ENCODE data around the gene GOLGB1.
"Not testable (repeated sequence)": the region's sequence is repeated elsewhere in the genome, so short reads cannot be mapped to it uniquely, and the experiment has no call there.

The GOLGB1 gene, protein sequence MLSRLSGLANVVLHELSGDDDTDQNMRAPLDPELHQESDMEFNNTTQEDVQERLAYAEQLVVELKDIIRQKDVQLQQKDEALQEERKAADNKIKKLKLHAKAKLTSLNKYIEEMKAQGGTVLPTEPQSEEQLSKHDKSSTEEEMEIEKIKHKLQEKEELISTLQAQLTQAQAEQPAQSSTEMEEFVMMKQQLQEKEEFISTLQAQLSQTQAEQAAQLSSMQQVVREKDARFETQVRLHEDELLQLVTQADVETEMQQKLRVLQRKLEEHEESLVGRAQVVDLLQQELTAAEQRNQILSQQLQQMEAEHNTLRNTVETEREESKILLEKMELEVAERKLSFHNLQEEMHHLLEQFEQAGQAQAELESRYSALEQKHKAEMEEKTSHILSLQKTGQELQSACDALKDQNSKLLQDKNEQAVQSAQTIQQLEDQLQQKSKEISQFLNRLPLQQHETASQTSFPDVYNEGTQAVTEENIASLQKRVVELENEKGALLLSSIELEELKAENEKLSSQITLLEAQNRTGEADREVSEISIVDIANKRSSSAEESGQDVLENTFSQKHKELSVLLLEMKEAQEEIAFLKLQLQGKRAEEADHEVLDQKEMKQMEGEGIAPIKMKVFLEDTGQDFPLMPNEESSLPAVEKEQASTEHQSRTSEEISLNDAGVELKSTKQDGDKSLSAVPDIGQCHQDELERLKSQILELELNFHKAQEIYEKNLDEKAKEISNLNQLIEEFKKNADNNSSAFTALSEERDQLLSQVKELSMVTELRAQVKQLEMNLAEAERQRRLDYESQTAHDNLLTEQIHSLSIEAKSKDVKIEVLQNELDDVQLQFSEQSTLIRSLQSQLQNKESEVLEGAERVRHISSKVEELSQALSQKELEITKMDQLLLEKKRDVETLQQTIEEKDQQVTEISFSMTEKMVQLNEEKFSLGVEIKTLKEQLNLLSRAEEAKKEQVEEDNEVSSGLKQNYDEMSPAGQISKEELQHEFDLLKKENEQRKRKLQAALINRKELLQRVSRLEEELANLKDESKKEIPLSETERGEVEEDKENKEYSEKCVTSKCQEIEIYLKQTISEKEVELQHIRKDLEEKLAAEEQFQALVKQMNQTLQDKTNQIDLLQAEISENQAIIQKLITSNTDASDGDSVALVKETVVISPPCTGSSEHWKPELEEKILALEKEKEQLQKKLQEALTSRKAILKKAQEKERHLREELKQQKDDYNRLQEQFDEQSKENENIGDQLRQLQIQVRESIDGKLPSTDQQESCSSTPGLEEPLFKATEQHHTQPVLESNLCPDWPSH (N-terminal part only)

DNA sequence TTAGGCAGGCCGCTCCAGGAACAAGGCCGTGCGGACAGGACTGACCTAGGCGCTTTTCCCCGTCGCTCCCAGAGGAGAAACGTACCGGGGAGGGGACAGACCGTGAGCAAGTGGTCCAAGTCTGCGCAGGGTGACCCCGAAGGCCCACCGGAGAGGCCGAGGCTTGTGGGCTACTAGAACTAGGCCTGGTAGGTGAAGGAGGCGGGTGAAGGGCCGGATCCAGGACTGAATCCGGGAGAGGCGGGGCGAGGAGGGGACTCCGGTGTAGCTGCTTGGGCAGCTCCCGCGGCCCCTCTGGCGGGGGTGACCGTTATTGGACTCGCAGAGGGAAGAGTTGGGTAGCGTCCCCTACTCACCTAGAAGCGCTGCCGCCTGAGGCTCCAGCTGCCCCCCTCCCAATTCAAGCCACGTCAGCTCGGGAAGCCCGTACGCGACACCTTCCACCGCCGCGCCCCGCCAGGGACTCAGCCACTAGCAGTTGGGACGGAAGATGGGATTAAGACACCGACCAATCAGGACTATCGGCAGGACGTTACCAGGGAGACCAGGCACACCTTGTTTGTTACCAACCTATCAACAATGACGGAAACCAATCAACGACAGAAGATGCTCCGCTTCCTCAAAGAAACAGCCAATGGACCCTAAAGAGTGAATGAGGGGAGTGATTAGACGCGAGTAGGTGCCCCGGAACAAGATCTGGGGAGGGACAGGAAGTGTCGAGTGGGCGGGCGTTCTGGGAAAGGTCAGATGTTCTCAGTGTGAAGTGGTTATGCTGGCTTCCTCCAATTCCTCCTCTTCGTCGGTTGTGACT, at the start of gene GOLGB1:
Gene GOLGB1, minus strand, starts transcription at position 466 of the 811 bp plus-strand sequence. CDS start 18,770 bp downstream, outside the sequence.
- DNase-seq: peak; percentile 100

DNA sequence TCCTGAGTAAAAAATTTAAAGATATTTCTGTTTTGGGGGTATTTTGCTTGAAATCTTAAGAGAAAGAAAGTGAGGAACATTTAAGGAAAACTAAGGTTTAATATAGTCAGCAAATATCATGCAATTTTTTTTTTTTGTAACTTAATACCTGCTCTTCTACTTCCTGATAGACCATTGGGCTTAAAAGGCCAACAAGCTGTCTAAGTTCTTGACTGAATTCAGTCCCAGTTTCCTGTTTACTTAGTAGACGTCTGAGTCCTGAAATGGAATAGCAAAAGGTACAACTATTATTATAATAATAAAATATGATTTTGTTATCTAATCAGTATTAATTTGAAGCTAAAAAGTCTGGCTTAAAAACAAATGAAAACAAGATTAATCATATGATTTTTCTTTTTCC, 47.4 kb upstream of the GOLGB1 start:
- no peak for DNase-seq

DNA sequence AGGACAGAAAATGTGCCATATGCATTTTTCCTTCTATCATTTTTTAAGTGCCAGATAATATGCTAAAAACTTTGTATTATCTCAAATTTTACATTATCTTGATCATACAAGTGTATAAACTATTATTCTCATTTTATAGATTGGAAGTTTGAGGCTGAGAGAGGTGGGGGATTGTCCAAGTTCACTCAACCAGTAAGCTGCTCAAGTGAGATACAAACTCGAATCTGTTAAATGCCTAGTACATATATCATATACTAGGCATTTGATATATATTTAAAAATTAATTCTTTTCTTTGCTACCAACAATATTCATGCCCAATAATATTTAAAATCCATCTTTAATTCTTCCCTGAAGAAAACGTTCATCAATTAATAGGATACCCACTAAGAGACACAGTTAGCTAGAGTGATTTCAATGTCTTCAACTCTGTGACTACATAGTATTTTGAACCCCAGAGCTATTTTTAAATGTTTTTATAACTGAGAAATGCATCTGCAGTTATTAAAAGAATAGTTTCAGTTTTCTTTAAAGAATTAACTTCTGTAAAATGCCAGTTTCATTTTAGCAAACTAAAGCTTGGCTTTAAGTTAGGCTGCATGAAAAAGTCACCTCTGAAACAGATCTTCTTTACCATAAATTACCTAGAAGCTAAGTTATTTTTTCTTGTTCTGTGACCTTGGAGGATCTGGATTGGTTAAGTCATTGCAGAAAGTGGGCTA, 44.9 kb upstream of the GOLGB1 start:
- no peak for DNase-seq

DNA sequence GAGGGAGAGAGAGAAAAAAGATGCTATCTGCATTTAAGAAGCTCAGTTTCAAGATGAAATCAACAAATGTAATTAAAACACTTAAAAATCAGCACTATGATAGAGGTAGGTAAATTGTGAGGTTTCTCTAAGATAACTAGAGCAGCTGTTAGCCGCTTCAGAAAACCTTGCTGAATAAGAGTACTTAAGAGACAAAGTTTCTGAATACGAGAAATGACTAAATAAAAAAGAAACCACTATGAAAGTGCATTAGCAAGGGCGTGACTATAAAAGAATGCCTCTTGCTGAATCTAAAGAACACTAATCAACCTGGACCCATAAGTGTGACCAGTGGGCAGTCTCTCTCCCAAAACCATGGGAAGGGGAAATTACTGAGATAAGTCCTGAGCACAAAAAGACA, 43.5 kb upstream of the GOLGB1 start:
- DNase-seq: no peak

DNA sequence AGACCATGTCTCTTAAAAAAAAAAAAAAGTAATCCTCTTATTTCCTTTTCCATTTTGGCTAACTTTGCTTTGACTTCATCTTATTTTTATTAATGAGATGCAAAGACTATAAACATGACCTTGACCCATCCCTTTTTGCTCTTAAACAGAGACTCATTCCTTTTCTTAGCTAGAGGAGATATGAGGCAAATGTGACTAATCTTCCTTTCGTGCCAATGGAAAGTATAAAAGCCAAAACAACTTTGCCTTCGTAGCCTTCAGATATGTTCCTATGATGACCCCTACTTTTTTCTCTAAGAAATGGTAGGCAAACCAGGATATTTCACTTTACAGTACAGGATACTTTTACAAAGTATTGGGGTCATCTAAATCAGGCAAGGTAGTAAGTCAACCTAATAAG, 36.9 kb upstream of the GOLGB1 start:
- DNase-seq: no peak

DNA sequence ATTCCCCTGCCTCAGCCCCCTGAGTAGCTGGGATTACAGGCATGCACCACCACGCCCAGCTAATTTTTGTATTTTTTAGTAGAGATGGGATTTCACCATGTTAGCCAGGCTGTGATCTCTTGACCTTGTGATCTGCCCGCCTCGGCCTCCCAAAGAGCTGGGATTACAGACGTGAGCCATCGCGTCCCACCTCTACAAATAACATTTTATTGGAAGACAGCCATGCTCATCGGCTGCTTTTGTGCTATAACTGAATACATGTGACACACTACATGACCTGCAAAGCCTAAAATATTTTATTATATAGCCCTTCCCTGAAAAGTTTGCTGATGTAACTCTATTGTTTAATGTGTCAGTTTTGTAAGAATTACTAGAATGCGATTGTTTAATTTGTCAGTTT, 33.2 kb upstream of the GOLGB1 start:
- not testable (repeated sequence) for DNase-seq

DNA sequence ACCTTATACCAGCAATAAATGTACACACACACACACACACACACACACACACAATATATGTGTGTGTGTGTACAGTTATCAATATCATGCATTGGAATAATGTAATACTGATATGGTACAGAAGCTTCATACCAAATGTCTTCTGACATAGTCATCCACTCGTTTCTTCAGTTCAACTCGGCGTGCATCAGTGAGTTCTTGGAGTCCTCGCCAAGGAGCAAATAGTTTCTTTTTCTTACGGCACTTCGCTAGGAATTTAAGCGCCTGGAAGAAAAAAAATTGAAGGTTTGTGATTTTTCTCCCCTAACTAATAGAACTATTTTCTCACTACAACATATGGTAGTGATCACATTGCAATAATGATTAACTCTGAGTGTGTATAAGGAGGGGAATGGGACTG, 32.1 kb upstream of the GOLGB1 start:
- no peak for DNase-seq

DNA sequence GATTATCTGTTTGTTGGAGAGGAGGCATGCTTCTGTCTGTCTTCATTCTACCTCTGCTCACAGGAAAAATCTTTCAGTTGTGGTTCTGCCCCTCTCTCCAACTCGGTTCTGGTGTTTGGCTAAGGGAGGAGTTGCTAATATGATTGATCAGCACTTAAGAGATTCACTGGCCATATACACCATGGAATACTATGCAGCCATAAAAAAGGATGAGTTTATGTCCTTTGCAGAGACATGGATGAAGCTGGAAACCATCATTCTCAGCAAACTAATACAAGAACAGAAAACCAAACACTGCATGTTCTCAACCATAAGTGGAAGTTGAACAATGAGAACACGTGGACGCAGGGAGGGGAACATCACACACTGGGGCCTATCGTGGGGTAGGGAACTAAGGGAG, 25.6 kb upstream of the GOLGB1 start:
- DNase-seq: not testable (repeated sequence)

DNA sequence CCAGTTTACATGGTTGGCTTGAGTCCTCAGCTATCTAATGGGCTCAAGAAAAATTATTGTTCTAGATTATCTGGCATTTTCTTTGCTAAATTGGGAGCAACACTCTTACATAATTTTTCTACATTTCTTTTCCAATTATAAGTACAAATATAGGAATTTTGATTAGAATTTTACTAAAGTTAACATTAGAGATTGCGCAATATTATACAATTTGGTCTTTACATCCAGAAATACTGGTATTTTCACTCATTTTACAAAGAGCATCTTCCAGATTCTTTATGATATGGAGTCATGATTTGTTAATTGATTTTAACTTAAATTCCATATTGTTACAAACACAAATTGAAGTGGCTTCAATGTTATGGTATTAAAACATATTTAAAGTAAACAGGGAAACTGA, 19.7 kb upstream of the GOLGB1 start:
- DNase-seq: no peak

DNA sequence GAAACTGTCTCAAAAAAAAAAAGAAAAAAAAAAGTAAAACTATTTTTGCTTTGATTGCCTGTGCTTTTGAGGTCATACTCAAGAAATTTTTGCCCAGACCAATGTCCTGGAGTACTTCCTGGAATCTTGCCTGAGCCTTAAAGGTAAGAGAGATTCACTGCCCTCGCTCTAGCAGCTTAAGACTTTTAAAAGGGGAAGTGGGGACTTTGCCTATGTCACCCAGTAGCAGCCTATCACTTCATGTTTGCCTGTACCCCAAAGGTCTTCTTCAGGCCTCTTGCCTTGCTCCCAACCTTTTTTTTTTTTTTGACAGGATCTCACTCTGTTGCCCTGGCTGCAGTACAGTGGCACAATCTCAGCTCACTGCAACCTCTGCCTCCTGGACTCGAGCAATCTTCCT, 18.9 kb upstream of the GOLGB1 start:
- DNase-seq: peak; percentile 24

DNA sequence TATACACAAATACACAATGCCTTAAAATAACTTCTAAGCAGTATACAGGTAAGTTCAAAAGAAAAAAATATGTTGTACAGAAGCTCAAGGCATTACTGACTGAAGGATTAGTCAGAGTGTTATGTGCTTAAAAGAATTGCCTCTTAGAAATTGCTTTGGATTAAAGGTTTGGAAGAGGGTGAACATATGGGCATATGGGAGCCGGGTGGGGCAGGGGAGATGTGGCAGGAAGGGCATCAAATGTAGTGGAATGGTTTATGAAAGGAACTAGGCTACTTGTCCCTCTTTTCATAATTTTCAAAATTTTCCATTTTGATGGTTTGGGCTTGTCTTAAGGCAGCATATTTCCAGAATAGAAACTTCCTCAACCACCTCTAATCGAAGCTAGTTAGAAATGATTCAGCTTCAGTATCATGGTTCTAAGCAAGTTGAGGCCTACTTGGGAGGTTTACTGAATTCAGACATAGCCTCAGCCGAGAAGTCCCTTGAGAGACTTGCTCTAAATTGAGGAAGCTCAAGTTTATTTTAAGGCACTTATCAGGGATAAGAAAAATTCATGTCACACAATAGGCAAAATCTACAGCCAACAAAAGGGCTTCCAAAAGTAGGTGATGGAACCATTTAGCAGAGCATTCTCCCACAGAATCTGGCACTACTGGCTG, 10.1 kb upstream of the GOLGB1 start:
- DNase-seq: no peak

DNA sequence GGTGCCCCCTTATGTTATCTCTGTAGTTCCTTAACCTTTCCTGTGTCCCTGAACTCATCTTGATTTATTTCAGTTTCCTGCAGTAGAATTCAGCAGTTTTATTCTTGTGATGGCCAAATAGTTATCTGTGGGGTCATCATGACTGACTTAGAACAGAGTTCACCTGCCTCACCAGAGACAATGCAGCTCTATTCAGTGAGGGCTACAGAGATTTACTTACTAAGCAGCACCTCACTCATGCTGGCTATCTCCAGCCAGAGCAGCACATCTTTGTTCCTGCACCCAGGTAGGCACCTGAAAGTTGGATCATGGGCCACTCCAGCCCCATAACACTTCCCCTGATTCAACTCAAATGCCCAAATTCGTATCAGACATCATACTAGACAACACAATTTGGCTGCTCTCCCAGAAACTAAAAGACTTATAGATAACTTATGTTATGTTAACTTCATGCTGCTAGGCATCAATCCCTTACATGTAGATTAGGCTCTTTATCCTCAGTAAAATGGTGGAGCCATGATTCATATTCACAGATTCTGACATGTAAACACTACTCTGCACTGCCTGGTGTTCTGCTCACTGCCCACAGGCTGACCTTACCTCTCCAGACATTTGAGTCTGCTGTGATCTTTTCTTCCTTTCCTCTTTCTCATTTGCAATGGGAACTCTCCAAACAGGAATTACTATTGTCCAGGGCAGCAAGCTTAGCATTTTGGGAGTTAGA, 9.3 kb upstream of the GOLGB1 start:
- DNase-seq: peak; percentile 19

DNA sequence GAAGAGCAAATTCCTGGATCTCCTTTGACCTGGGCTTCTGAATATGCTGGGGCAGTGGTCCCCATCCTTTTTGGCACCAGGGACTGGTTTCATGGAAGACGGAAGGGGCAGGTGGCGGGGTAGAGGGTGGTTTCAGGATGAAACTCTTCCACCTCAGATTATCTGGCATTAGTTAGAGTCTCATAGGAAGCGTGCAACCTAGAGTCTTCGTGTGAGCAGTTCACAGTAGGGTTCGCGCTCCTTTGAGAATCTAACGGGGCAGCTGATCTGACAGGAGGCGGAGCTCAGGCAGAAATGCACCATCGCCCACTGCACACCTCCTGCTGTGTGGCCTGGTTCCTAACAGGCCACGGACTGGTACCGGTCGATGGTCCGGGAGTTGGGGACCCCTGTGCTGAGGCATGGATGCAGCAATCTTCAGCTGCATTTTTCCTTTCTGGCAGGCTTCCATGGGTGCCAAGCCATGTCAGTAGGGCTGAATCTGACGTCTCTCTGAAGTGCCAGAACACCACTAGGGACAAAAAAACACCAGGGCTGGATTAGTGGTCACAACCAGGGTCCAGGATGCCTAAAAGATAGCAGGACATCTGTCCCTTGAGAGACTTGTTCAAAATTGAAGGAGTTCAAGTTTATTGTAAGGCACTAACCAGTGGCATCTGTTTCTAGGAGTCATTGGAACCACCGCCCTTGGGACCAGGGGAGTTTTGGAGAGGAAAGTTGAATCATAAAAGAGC, 8.4 kb upstream of the GOLGB1 start:
- no peak for DNase-seq

DNA sequence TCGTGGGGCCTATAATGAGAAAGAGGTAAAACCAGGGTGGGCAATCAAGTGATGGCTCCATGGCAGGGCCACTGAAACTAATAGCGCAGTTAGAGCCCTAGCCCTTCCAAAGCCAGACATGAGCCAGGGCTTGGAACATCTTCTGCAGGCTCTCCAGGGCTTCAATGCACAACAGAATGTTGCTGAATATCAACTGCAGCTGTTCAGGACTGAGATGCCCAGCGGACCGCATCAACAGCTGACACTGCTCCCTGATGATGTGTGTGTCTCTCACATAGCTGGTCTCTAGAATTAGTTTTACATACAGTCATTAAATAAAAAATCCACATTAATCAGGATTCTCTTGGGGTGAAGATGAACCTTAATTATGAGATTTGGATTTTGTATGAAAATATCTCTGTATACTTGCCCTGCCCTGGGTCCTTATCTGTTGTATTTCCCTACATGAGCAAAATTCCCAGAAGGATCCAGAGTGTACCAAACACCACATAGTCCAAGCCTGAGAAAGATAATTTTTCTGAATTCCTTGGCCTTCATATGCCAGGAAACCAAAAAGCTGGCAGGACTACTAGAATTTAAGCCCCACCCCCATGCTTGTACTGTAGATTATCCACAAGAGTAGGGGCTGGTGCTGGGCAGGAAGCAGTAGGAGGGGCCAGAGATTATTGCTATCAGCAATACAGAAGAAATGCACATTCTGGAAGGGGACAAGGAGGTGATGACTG, 7.7 kb upstream of the GOLGB1 start:
- DNase-seq: peak; percentile 66

DNA sequence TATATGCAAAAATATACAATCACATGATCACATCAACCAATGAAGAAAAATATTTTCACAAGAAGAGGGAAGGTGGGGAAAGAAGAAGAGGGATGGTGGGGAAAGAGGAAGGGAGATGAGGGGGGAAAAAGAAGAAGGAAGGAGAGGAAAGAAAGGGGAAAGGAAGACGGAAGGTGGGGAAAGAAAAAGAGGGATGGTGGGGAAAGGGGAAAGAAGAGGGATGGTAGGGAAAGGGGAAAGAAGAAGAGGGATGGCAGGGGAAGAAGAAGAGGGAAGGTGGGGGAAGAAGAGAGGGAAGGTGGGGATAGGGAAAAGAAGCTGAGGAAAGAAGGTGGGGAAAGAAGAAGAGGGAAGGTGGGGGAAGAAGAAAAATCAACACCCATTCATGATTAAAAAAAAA, 3.2 kb upstream of the GOLGB1 start:
- DNase-seq: no peak

DNA sequence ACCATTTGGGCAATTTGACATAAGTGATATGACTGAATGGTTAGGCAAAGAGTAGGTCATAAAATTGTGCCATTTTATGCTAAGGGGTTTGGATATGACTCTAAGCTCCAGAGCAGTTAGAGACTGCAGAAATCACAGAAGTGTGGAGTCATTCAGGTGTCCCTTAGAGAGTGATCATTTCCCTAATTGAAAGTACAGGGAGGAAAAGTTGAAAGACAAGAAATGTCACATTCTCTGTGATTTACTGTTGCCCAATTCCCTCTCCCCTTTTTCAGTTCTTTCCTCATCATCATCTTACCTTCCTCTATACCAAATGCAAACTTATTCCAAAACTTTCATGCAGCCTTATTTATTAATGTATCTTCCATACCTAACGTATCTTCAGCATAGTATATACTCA, 2.7 kb upstream of the GOLGB1 start:
- DNase-seq: no peak

DNA sequence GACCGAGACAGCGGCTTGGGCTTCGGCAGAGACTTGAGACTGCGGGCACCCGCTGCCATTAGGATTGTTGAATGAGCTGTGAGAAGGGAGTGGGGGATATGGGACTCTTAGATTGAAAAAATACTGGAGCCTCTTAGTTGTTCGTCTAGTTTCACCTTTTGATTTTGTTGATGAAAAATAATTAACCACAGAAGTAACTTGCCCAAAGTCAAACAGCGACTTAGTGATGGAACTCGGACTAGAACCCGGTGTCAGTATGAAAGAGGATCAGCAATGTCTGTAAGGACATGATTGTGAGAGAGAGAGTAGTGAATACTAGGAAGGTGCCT, 510 bp upstream of the GOLGB1 start:
- no peak for DNase-seq

DNA sequence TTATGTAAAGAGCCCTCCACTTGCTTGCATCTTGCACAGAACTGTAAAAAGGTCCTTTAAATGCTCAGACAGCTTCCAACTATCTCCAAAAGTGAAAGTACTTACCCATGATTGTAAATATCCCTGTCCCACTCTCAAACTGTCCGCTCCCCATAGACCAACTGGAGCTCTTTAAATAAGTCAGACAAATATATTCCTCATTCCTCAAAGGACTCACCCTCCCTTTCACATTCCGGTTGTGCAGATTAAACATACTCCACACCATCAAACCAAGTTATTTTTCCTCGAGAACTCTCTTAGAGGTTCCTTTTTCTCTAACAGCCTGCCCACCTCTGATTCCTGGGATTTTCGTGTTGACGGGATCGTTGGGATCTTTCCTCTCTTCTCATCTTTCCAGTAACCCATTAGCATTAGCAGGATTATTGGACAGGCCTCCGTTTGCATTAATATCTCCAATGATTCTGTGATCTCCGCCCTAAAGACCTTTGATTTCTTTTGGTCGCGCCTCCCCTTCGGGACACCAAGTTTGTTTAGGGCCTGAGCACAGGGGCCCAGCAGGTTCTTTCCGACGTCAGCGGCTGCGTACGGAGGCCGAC, 763 bp downstream of the GOLGB1 start:
- peak; percentile 59 for DNase-seq

DNA sequence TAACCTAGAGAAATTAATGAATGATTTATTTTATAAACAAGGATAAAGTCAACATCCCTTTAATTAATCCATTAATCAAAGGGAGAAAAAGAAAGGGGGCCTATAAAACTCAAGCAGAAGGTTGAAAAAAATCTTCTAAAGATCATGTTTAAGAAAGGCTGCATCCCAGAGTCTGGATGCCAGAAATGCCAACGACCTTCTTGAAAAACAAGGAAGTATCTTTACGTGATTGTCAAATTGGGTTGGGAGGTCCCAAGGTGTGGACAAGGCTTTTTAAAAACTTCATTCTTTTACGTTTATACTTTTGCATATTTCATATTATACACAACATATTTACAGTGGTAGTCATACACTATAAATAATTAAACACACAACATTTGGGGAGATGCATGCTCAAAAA, 1.6 kb downstream of the GOLGB1 start:
- DNase-seq: no peak

Measured in hematopoietic multipotent progenitor cell treated with erythropoietin and hydrocortisone succinate and interleukin-3 and kit ligand, for 6 days (in vitro differentiated cells).